HEK293T (cell line): ENCODE data around the gene MYO15A.
A peak's percentile ranks its signal among the peaks of the same experiment; 100 is the strongest.

Source experiments
- CTCF ChIA-PET: fragments of 350-600 bp; formaldehyde crosslinking; extraction: SDS; loops from one replicate; lab custom pipeline; 2021; ENCODE audit warnings: antibody characterized with exemption, inconsistent platforms; lab: Yijun Ruan, JAX
- POLR2A ChIA-PET: fragments of 350-600 bp; formaldehyde crosslinking; extraction: SDS; loops from one replicate; lab custom pipeline; 2020; ENCODE audit warnings: antibody characterized with exemption, inconsistent platforms; lab: Yijun Ruan, JAX
- DNase-seq: peaks from one replicate; pipeline ENCODE4 v3.0.0; 2012; ENCODE audit warnings: mixed read lengths; ENCODE audit errors: extremely low spot score
- ARNT ChIP-seq: fragments of 450-650 bp; IDR thresholded peaks from 2 replicates; pipeline ENCODE4 v1.6.1; 2017; ENCODE audit warnings: mild to moderate bottlenecking
- BHLHE40 ChIP-seq: fragments of 450-650 bp; IDR thresholded peaks from 2 replicates; pipeline ENCODE4 v1.6.1; 2016; ENCODE audit warnings: mild to moderate bottlenecking, moderate library complexity, borderline replicate concordance
- CTBP1 ChIP-seq: fragments of 450-650 bp; IDR thresholded peaks from 2 replicates; pipeline ENCODE4 v1.6.1; 2016; ENCODE audit warnings: borderline replicate concordance
- ELF4 ChIP-seq: fragments of 450-650 bp; IDR thresholded peaks from 2 replicates; pipeline ENCODE4 v1.6.1; 2017; ENCODE audit warnings: antibody characterized with exemption
- FOXA1 ChIP-seq: fragments of 450-650 bp; IDR thresholded peaks from 2 replicates; pipeline ENCODE4 v1.6.1; 2016; ENCODE audit warnings: mild to moderate bottlenecking
- FOXK2 ChIP-seq: fragments of 450-650 bp; IDR thresholded peaks from 2 replicates; pipeline ENCODE4 v1.6.1; 2016; ENCODE audit warnings: mild to moderate bottlenecking
- FOXM1 ChIP-seq: fragments of 450-650 bp; IDR thresholded peaks from 2 replicates; pipeline ENCODE4 v1.6.1; 2017; ENCODE audit warnings: mild to moderate bottlenecking, borderline replicate concordance
- HDGF ChIP-seq: fragments of 450-650 bp; IDR thresholded peaks from 2 replicates; pipeline ENCODE4 v1.6.1; 2017; ENCODE audit warnings: antibody characterized with exemption, borderline replicate concordance
- L3MBTL2 ChIP-seq: fragments of 450-650 bp; conservative IDR thresholded peaks from 2 replicates; pipeline ENCODE4 v1.6.1; 2016; ENCODE audit warnings: mild to moderate bottlenecking
- LEF1 ChIP-seq: fragments of 450-650 bp; IDR thresholded peaks from 2 replicates; pipeline ENCODE4 v1.6.1; 2017; ENCODE audit warnings: mild to moderate bottlenecking, borderline replicate concordance
- NFRKB ChIP-seq: fragments of 450-650 bp; IDR thresholded peaks from 2 replicates; pipeline ENCODE4 v1.6.1; 2016; ENCODE audit warnings: mild to moderate bottlenecking, moderate library complexity
- SP1 ChIP-seq: fragments of 450-650 bp; IDR thresholded peaks from 2 replicates; pipeline ENCODE4 v1.6.1; 2017
- SUZ12 ChIP-seq: fragments of 450-650 bp; IDR thresholded peaks from 2 replicates; pipeline ENCODE4 v1.6.1; 2016; ENCODE audit warnings: mild to moderate bottlenecking
- TARDBP ChIP-seq: fragments of 450-650 bp; IDR thresholded peaks from 2 replicates; pipeline ENCODE4 v1.6.1; 2016
- ZNF384 ChIP-seq: fragments of 450-650 bp; IDR thresholded peaks from 2 replicates; pipeline ENCODE4 v1.6.1; 2016
- TF ChIP-seq, protein P1 (sequence below): fragments of 450-650 bp; IDR thresholded peaks from 2 replicates; pipeline ENCODE4 v1.6.1; 2016

The MYO15A gene

DNA sequence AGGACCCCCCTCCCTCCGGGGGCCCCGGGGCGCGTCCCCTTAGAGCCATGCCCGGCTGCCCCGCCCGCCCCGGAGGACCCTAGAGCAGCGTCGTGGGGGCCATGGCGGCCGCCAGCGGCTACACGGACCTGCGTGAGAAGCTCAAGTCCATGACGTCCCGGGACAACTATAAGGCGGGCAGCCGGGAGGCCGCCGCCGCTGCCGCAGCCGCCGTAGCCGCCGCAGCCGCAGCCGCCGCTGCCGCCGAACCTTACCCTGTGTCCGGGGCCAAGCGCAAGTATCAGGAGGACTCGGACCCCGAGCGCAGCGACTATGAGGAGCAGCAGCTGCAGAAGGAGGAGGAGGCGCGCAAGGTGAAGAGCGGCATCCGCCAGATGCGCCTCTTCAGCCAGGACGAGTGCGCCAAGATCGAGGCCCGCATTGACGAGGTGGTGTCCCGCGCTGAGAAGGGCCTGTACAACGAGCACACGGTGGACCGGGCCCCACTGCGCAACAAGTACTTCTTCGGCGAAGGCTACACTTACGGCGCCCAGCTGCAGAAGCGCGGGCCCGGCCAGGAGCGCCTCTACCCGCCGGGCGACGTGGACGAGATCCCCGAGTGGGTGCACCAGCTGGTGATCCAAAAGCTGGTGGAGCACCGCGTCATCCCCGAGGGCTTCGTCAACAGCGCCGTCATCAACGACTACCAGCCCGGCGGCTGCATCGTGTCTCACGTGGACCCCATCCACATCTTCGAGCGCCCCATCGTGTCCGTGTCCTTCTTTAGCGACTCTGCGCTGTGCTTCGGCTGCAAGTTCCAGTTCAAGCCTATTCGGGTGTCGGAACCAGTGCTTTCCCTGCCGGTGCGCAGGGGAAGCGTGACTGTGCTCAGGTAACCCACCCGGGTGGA, 75.8 kb downstream of the MYO15A start:
- peak; percentile 24 for DNase-seq
- CTCF ChIA-PET = interaction anchor here (0.5 to 2.3 kb wide), 4 partner anchors 9 to 43 kb away, joined by 3 to 11 read pairs (median 4); no protein-coding TSS in a partner anchor
- no peak for TF ChIP-seq ELF4
- peak; percentile 46; the same call in 1 of the 2 replicates for TF ChIP-seq L3MBTL2
- POLR2A ChIA-PET = interaction anchor here (0.6 to 5.1 kb wide), 23 partner anchors 9 to 883 kb away, joined by 3 to 57 read pairs (median 6); partner anchors contain the start of gene SHMT1

DNA sequence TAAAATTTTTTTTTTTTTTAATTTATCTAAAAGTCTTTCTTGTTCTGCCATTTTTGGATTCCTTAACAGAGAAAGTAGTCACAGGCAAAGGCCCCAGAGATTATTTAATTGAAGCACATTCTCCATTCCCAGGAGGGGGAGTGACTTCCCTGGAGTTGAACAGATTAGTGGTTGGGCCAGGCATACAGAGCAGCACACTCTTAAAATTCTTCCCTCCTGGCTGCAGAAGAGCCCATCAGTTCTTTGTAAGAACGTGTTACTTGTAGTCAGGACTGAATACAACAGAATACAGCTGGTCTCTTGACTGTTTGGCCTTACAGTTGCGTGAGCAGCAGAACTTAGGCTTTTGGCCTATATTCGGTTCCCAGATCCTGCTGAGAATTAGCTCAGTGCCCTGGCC, 76.8 kb downstream of the MYO15A start:
- TF ChIP-seq SP1 = no peak
- TF ChIP-seq ZNF384 = no peak
- TF ChIP-seq FOXA1 = no peak
- TF ChIP-seq SUZ12 = no peak
- TF ChIP-seq ELF4 = no peak
- no peak for TF ChIP-seq ARNT
- TF ChIP-seq L3MBTL2 = no peak
- ChIA-PET POLR2A (interaction anchor here (2.8 to 5.1 kb wide), 2 partner anchors 12 to 33 kb away, joined by 12 to 44 read pairs; no protein-coding TSS in a partner anchor), CTCF (interaction anchor here (0.7 to 1.4 kb wide), 4 partner anchors 41 to 425 kb away, joined by 3 to 7 read pairs (median 4); no protein-coding TSS in a partner anchor)
- DNase-seq = no peak

DNA sequence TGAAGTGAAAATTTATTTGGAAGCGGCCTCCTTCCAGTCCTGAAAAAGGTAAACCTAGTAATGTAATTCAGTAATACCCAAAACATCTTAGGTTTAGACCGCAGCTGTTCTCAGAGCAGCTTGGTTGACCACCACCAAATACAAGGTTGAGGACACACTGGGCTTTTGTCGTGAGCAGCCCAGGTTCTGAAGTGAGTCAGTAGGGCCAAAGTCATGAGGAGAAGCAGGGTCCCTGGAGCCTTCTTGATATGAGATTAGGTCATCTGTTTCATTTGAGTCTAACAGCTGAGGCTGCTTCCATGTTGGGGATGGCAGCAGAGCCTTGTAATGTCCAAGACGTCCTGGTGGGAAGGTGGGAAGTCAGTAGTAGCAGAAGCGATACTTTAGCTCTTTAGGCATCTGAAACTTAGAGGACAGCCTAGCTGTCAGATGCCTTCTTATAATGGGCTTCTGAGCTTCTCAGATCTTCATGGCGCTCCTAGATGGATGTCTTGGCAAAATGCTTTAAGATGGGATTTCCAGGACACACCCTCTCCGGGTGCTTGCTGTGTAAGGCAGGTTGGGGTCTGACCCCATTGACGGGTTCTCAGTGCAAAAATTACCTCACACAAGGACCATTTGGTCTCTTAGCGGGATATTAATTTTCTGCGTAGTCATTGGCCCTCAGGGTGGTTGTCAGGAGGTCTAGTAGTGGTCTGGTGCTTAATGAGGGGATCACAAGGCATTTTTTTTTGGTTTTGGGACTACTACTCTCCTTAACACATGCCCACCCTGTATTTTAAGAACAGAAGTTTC, 77.5 kb downstream of the MYO15A start:
- TF ChIP-seq HDGF = peak; percentile 17; the same call in 1 of the 2 replicates
- TF ChIP-seq, protein P1, sequence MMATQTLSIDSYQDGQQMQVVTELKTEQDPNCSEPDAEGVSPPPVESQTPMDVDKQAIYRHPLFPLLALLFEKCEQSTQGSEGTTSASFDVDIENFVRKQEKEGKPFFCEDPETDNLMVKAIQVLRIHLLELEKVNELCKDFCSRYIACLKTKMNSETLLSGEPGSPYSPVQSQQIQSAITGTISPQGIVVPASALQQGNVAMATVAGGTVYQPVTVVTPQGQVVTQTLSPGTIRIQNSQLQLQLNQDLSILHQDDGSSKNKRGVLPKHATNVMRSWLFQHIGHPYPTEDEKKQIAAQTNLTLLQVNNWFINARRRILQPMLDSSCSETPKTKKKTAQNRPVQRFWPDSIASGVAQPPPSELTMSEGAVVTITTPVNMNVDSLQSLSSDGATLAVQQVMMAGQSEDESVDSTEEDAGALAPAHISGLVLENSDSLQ = no peak
- no peak for DNase-seq
- CTCF ChIA-PET = interaction anchor here (0.7 to 1.4 kb wide), 4 partner anchors 42 to 424 kb away, joined by 3 to 7 read pairs (median 4); no protein-coding TSS in a partner anchor
- POLR2A ChIA-PET = interaction anchor here (5.1 kb wide), 1 partner anchor 34 kb away, joined by 44 read pairs; no protein-coding TSS in a partner anchor

DNA sequence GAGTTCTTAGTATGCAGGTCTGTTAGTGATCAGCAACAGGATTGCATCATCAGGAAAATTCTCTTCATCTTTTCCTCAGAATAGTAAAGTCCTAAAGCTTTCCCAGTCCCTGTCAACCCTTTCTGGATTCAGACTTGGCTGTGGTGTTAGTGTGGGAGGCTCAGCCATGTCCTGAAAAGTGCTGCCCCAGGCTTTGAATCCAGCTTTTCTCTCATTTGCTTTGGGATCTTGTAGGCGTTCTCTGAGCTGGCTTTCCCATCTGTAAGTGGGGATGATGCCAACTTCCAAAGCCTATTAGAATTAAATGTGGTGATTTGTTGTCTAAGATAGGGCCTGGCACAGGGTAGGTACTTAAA, 78.0 kb downstream of the MYO15A start:
- CTCF ChIA-PET = interaction anchor here (1.3 kb wide), 1 partner anchor 45 kb away, joined by 3 read pairs; no protein-coding TSS in a partner anchor
- POLR2A ChIA-PET = no interaction called here
- TF ChIP-seq, protein P1 = no peak
- no peak for TF ChIP-seq NFRKB
- DNase-seq = no peak

DNA sequence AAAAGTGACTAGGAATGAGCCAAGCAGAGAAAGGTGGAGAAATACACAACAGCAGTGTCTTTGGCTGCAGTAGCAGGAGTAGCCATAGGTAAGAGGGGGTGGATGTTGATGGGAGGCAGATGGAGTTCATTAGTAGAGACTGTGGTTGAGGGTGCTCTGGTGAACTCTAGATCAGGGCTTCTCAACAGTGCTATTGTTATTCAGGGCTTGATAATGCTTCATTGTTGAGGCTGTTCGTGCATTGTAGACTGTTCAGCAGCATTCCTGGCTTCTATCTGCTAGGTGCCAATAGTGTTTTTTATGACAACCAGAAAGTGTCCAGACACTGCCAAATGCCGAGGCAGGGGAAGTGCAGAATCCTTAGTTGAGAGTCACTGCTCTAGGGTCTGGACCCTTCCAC, 78.7 kb downstream of the MYO15A start:
- TF ChIP-seq ARNT (no peak), FOXM1 (no peak), TARDBP (no peak), FOXA1 (no peak), CTBP1 (no peak), HDGF (no peak), ELF4 (no peak), SUZ12 (no peak), LEF1 (no peak), SP1 (no peak), L3MBTL2 (no peak), BHLHE40 (no peak), FOXK2 (no peak), NFRKB (no peak), ZNF384 (no peak)
- TF ChIP-seq, protein P1 = no peak
- no peak for DNase-seq
- CTCF ChIA-PET = no interaction called here
- POLR2A ChIA-PET = no interaction called here

DNA sequence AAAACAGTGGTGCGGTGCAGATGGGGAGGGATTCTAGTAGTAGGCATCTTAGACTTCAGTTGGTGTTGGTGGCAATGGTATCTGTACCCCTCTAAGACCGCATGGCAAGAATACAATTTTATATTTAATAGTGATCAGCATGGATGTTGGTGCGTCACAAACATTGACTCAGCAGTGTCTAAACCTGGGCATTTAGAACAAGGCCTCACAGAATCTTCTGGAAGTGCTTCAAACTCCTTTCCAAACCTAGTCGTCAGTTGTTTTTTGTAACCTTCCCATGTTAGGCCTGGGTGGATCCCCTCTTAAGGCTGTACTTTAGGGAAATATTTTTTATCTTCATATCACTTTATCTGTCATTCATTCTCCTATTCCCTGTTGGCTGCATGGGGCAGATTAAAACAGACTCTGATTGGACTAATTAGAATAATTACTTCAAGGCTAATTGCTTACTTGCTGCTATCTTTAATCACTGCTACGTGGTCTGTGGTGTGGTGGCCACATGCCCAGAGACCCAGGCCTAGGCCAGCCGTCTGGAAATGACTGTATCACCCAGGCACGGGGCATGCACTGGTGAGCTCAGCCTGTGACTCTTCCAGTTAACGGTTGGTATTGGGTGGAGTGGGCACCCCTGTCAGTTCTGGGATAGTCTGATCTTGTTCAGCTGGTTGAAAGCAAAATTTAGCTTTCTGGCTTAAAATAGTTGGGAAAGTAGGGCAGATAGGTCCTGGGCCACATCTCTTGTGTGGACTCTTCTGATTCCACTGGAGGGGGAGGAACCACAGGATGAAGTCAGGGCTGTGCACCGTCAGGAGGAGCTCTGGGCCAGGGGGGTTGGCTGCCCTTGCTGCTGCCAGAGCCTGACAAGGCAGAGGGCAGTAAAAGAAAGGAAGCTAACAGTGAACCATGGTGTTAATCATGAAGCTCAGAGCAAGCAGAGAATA, 79.5 kb downstream of the MYO15A start:
- ChIA-PET CTCF (interaction anchor here (1.3 kb wide), 1 partner anchor 29 kb away, joined by 8 read pairs; no protein-coding TSS in a partner anchor), POLR2A (interaction anchor here (1.2 to 1.3 kb wide), 2 partner anchors 8 to 11 kb away, joined by 3 to 5 read pairs; no protein-coding TSS in a partner anchor)
- TF ChIP-seq LEF1 = no peak
- no peak for TF ChIP-seq SUZ12
- TF ChIP-seq, protein P1 = no peak
- TF ChIP-seq NFRKB = no peak
- TF ChIP-seq FOXM1 = no peak
- TF ChIP-seq ZNF384 = no peak
- no peak for TF ChIP-seq ELF4
- no peak for TF ChIP-seq ARNT
- no peak for DNase-seq
